Kidney (tissue), 14 donors: ENCODE results near the gene KIRREL3. TPM values are rescaled to one million over a fixed set of nuclear protein-coding genes. Genes with fewer than 3 reads are reported as not detected.
A peak's percentile ranks its signal among the peaks of the same experiment; 100 is the strongest.

Experiments
- DNase-seq, 5 donors: peaks; one replicate each; pipeline ENCODE4 v3.0.0-alpha.2; 2013 to 2020
- FAIRE-seq: peaks from 2 replicates; lab custom pipeline; 2012; peaks lifted over from hg19 to GRCh38; lab: Jason Lieb, UNC
- H3K27ac ChIP-seq, 2 donors: one replicate each; pipeline ENCODE4 v1.7.0; 2013; ENCODE audit warnings: low read depth in 2 of 2, low read length in 2 of 2, inconsistent platforms in 1 of 2
- H3K27me3 ChIP-seq: one replicate; pipeline ENCODE4 v1.7.1; 2013; ENCODE audit warnings: low read length, inconsistent platforms; ENCODE audit not compliant: control insufficient read depth, insufficient read depth
- H3K36me3 ChIP-seq, 3 donors: one replicate each; pipeline versions ENCODE4 v1.7.0 to v1.7.1; 2013; ENCODE audit warnings: low read length in 3 of 3, control low read depth in 1 of 3, inconsistent platforms in 1 of 3; ENCODE audit not compliant: insufficient read depth in 3 of 3, control insufficient read depth in 2 of 3
- H3K4me1 ChIP-seq, 3 donors: one replicate each; pipeline versions ENCODE4 v1.7.0 to v1.7.1; 2013; ENCODE audit warnings: low read length in 3 of 3, inconsistent platforms in 1 of 3, low read depth in 1 of 3; ENCODE audit not compliant: control insufficient read depth in 2 of 3, insufficient read depth in 2 of 3
- H3K4me3 ChIP-seq, 3 donors: one replicate each; pipeline versions ENCODE4 v1.7.0 to v1.8.1; 2013; ENCODE audit warnings: low read length in 3 of 3, control low read depth in 1 of 3, inconsistent platforms in 1 of 3
- H3K9ac ChIP-seq, 3 donors: one replicate each; pipeline versions ENCODE4 v1.7.0 to v1.7.1; 2013; ENCODE audit warnings: low read length in 3 of 3, control low read depth in 1 of 3, inconsistent platforms in 1 of 3
- H3K9me3 ChIP-seq, 3 donors: one replicate each; pipeline versions ENCODE4 v1.7.0 to v1.7.1; 2013; ENCODE audit warnings: low read length in 3 of 3, control low read depth in 1 of 3, inconsistent platforms in 1 of 3; ENCODE audit not compliant: control insufficient read depth in 2 of 3, insufficient read depth in 1 of 3
- intact Hi-C: fragments of 100-400 bp; cut with DNase I; formaldehyde crosslinking; loops from one replicate; pipeline ENCODE4 v1.11.1; 2022
- polyA plus RNA-seq: library from polyadenylated mRNA; stranded (reverse); fragments of 350-450 nt; fragmentation: Illumina TruSeq; extraction: RNeasy Lipid Tissue Mini Kit (QIAGEN cat#74804); gene quantifications from one replicate; pipeline ENCODE4 v1.2.3, GENCODE V29; 2014; ENCODE audit warnings: low read depth, low replicate concordance; ENCODE audit not compliant: insufficient read depth
- total RNA-seq: library from RNA; stranded (reverse); fragmentation: NEBNext Ultra II Directional; extraction: Animal tissue kit (Norgen Biotek cat#: 25700); gene quantifications from one replicate; pipeline ENCODE4 v1.2.1, GENCODE V29; 2021
- TF ChIP-seq, protein P1 (sequence below): IDR thresholded peaks from 3 replicates; pipeline ENCODE4 v1.5.1; 2012; ENCODE audit warnings: mild to moderate bottlenecking, moderate library complexity, borderline replicate concordance; ENCODE audit not compliant: insufficient read depth; ENCODE audit errors: extremely low read depth
- donor health status: control.
- donor health status: control.
- donor health status: control.
- donor health status: control.
- donor health status: control.
- donor health status: DM: yes; HTN: yes; CAD: no.
- donor health status: Normal renal cell carcinoma (clear cell type).

KIRREL3 gene
- total and polyA plus RNA-seq, 2 donors from 2014 or later = 0.19 to 0.22 TPM

DNA sequence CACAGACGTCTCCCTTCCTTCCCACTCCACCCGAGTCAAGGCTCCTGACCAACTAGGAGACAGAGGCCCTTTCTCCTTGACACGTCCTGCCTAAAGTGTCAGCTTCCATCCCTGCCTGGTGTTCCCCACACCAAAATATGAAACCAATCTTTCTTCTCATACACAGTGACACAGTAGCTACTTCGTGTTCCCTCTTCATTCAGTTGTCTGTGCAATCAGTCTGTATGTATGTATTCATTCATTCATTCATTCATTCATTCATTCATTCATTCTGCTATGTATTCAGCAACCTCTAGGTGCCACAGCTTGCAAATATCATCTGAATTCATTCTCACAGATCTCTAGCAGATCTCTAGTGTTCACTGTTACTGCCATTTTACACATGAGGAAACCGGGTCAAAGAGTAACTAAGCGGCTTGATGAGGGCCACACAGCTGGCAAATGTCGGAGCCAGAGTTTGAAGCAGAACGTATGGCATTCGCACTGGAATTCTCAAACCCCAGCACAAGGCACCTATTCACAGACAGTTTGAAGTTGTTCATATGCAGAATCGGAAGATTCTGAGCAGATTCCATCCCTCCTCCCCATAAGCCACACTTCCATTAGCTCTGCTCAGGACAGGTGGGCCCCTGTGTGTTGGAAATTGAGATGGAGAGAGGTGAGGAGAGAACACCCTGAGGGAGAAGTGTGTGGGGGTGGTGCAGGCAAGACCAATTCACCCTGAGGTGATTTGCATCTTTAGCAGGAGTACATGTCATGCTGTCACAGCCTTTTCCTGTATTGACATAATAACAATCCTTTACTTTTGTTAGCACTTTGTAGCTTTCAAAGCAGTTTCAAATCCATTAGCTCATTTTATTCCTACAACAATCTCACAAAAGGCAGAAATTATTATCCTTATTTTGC is 369.4 kb downstream of the KIRREL3 start:
- DNase-seq = peak in 1 of 5 donors; percentile 50
- no peak for FAIRE-seq

DNA sequence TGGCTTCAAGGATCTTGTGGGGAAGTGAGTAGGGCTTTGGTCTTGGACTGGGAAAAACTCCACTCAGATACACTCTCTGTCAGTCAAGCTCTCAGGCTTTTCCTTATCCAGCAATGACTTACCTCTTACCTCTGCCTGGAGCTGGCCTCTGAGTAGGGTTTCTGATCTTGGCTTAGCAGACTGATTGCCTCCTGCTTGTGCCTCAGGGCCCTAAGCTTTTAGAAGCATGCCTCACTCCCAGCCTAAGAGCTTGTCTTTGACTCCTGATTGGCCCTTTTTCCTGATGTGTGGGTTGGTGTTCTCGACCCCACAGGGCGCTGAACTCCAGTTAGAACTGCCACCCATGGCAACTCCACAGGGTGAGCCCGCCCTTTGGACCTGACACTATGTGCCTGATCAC is 370.1 kb downstream of the KIRREL3 start:
- FAIRE-seq = no peak

More for the DNA sequence above, 369.4 kb downstream of the KIRREL3 start:
- Histone ChIP-seq H3K9ac (no peak overlapping the region), H3K36me3 (no peaks in the 10 kb centered on the region), H3K9me3 (no peaks in the 10 kb centered on the region), H3K4me3 (no peak overlapping the region), H3K27me3 (no peaks in the 10 kb centered on the region), H3K4me1 (peaks cover 6 to 18% (median 14%) of the 10 kb centered on the region in 3 donors), H3K27ac (no peak overlapping the region)
- TF ChIP-seq, protein P1, sequence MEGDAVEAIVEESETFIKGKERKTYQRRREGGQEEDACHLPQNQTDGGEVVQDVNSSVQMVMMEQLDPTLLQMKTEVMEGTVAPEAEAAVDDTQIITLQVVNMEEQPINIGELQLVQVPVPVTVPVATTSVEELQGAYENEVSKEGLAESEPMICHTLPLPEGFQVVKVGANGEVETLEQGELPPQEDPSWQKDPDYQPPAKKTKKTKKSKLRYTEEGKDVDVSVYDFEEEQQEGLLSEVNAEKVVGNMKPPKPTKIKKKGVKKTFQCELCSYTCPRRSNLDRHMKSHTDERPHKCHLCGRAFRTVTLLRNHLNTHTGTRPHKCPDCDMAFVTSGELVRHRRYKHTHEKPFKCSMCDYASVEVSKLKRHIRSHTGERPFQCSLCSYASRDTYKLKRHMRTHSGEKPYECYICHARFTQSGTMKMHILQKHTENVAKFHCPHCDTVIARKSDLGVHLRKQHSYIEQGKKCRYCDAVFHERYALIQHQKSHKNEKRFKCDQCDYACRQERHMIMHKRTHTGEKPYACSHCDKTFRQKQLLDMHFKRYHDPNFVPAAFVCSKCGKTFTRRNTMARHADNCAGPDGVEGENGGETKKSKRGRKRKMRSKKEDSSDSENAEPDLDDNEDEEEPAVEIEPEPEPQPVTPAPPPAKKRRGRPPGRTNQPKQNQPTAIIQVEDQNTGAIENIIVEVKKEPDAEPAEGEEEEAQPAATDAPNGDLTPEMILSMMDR = no peak
- intact Hi-C loops = no loop called here

DNA sequence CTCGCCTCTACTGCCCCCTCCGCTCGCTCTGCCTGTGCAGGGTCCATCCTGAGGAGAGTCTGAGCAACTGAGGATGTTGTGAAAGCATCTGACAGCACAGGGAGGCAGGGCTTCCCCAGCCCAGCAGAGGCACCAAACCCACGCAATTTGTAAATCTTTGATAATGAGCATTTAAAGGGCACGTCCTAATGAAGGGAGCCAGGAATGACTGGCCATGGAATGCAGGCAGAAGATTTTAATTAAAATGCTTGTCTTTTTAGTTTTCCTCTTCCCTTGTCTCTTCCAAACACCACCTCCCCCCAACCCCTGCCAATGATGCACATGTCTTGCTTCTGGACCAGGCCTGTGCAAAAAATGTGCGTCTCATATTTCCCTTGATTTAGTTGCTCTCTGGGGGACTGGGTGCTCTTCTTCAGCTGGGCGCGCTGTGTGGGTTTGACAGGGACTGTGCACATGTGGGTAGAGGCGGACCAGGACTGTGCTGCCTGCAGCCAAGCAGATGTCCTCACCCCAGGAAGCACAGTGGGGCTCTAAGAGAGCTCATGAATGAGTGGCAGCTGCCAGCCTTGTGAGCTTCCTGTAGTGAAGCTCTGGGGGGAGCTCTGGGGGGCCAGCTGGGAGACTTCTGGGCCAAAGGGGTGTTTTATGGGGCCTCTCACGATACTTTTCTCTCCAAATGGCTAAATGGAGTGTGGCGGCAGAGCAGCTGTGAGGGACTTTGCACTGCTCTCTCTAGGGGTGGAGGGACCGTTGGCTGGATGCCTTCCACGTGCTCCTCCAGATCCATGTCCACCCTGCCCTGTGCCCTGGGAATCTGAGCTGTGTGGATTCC is 371.6 kb downstream of the KIRREL3 start:
- H3K4me3 ChIP-seq = no peak overlapping the region
- intact Hi-C loops = no loop called here
- no peak overlapping the region for H3K9ac ChIP-seq
- no peaks in the 10 kb centered on the region for H3K36me3 ChIP-seq
- DNase-seq = peak in 1 of 5 donors; percentile 49
- peak overlapping the region; percentile 30 to 60 for H3K27ac ChIP-seq
- no peaks in the 10 kb centered on the region for H3K27me3 ChIP-seq
- TF ChIP-seq, protein P1 = no peak
- no peak for FAIRE-seq
- peaks cover 6 to 26% (median 25%) of the 10 kb centered on the region in 3 donors for H3K4me1 ChIP-seq
- no peaks in the 10 kb centered on the region for H3K9me3 ChIP-seq

More for the DNA sequence above, 370.1 kb downstream of the KIRREL3 start:
- Histone ChIP-seq H3K4me3 (no peak overlapping the region), H3K27ac (no peak overlapping the region), H3K4me1 (peaks cover 6 to 25% (median 20%) of the 10 kb centered on the region in 3 donors), H3K36me3 (no peaks in the 10 kb centered on the region), H3K27me3 (no peaks in the 10 kb centered on the region), H3K9ac (no peak overlapping the region), H3K9me3 (no peaks in the 10 kb centered on the region)
- intact Hi-C loops = no loop called here
- DNase-seq = no peak
- TF ChIP-seq, protein P1 = no peak
